Gastroesophageal sphincter (tissue), 4 donors: ENCODE data around the gene CLEC10A. TPM values are rescaled to one million over a fixed set of nuclear protein-coding genes. Genes with fewer than 3 reads are reported as not detected.
"Not testable (repeated sequence)": the region's sequence is repeated elsewhere in the genome, so short reads cannot be mapped to it uniquely, and the experiment has no call there.

Experiments
- ATAC-seq: fragments of 150-250 bp; one replicate; pipeline ENCODE4 v1.9.1; 2016; ENCODE audit warnings: mild to moderate bottlenecking, moderate library complexity
- H3K27ac ChIP-seq, 4 donors: fragments of 200-600 bp; sonication (generic) in 3 of 4; 1 replicate in 3 of 4; 2 replicates in 1 of 4; pipeline ENCODE4 v1.5.1; 2016 to 2019
- H3K27me3 ChIP-seq: fragments of 200-600 bp; sonication (generic); one replicate; pipeline ENCODE4 v1.5.1; 2019
- H3K36me3 ChIP-seq, 2 donors: fragments of 200-600 bp; sonication (generic); one replicate each; pipeline ENCODE4 v1.5.1; 2019; ENCODE audit warnings: control low read depth in 1 of 2
- H3K4me1 ChIP-seq, 3 donors: fragments of 200-600 bp; sonication (generic); 1 replicate in 2 of 3; 2 replicates in 1 of 3; pipeline ENCODE4 v1.5.1; 2016 to 2019; ENCODE audit warnings: control low read depth in 2 of 3
- H3K4me3 ChIP-seq, 2 donors: fragments of 200-600 bp; sonication (generic); one replicate each; pipeline ENCODE4 v1.5.1; 2019; ENCODE audit warnings: mild to moderate bottlenecking in 1 of 2, moderate library complexity in 1 of 2
- H3K9me3 ChIP-seq, 3 donors: fragments of 200-600 bp; sonication (generic); one replicate each; pipeline ENCODE4 v1.5.1; 2017 to 2019; ENCODE audit warnings: control low read depth in 2 of 3
- CTCF ChIP-seq, 4 experiments: fragments of 200-600 bp in 2 of 4; fragments of 450-650 bp in 2 of 4; sonication (generic) in 1 of 4; IDR thresholded peaks; one replicate each; pipeline ENCODE4 v1.5.1; 2017 to 2019; ENCODE audit warnings: antibody characterized with exemption in 4 of 4, mild to moderate bottlenecking in 2 of 4, moderate library complexity in 2 of 4
- EP300 ChIP-seq: sonication (generic); formaldehyde crosslinking; IDR thresholded peaks from one replicate; pipeline ENCODE4 v1.6.1; 2017; ENCODE audit warnings: antibody characterized with exemption, mild to moderate bottlenecking
- POLR2A ChIP-seq, 2 donors: fragments of 450-650 bp; IDR thresholded peaks; one replicate each; pipeline ENCODE4 v1.6.1; 2017; ENCODE audit warnings: antibody characterized with exemption in 2 of 2, mild to moderate bottlenecking in 2 of 2, moderate library complexity in 1 of 2
- POLR2AphosphoS5 ChIP-seq: sonication (generic); formaldehyde crosslinking; IDR thresholded peaks from one replicate; pipeline ENCODE4 v1.6.1; 2017; ENCODE audit warnings: antibody characterized with exemption
- WGBS, 2 donors: methylation state at CpG; one replicate each; pipeline ENCODE4 v1.1.5; 2018; ENCODE audit warnings: low coverage in 1 of 2; 5-methylcytosine and 5-hydroxymethylcytosine counted together
- total RNA-seq, 4 donors: library from RNA; depleted of rRNA; stranded (reverse); fragments of >200 nt; gene quantifications; one replicate each; pipeline ENCODE4 v1.1.0, GENCODE V29; 2016

CLEC10A gene
- 10 to 100 TPM in 2 of 4 donors, 1 to 10 TPM in 2; 3.8 to 25.6 (median 11.3) TPM for total RNA-seq

- 50 to 71% methylated on average over 9 to 11 of the region's 15 CpGs for WGBS, 2 donors
- no peak for TF ChIP-seq POLR2AphosphoS5
- TF ChIP-seq POLR2A (IDR thresholded peaks at IDR 0.05): no peak
- TF ChIP-seq EP300: no peak
- no peak for TF ChIP-seq CTCF (IDR thresholded peaks at IDR 0.05)
- Histone ChIP-seq H3K9me3 (no peaks in the 10 kb centered on the region), H3K4me3 (peak within 1 kb of the TSS in 1 of 2 donors; percentile 30), H3K27me3 (peaks cover 16% of the 10 kb centered on the region), H3K36me3 (no peaks in the 10 kb centered on the region), H3K27ac (peak within 1 kb of the TSS in 3 of 4 donors; percentile 37 to 43 (median 42)), H3K4me1 (peaks cover 0 to 20% (median 0%) of the 10 kb centered on the region in 3 donors)
- no peak for ATAC-seq
Observed at GRCh38 chr17:7079581-7080455, at the start of gene CLEC10A. TSS of gene CLEC10A (minus strand) at chr17:7080251. CDS start at chr17:7078812, 1,439 bp downstream.

GRCh38 chr17:7129311-7129710 is 49.3 kb upstream of the CLEC10A start:
- ATAC-seq: no peak
- Histone ChIP-seq H3K36me3 (no peaks in the 10 kb centered on the region), H3K27ac (no peak overlapping the region), H3K4me3 (no peak overlapping the region), H3K27me3 (peaks cover 69% of the 10 kb centered on the region), H3K4me1 (no peaks in the 10 kb centered on the region), H3K9me3 (no peaks in the 10 kb centered on the region)
- WGBS, 2 donors: 82 to 90% methylated on average over 5 to 6 of the region's 8 CpGs
- TF ChIP-seq POLR2A (IDR thresholded peaks at IDR 0.05) (no peak), POLR2AphosphoS5 (no peak)

- Histone ChIP-seq H3K27me3 (peaks cover 69% of the 10 kb centered on the region), H3K27ac (no peak overlapping the region), H3K9me3 (no peaks in the 10 kb centered on the region), H3K4me1 (no peaks in the 10 kb centered on the region), H3K4me3 (no peak overlapping the region), H3K36me3 (no peaks in the 10 kb centered on the region)
- no peak for ATAC-seq
- TF ChIP-seq EP300 (no peak), POLR2AphosphoS5 (no peak), CTCF (IDR thresholded peaks at IDR 0.05) (no peak), POLR2A (IDR thresholded peaks at IDR 0.05) (no peak)
- WGBS, 2 donors: 41 to 62% methylated on average over 3 to 5 of the region's 5 CpGs
Observed at GRCh38 chr17:7128160-7128559, 48.1 kb upstream of the CLEC10A start.

- peaks cover 65% of the 10 kb centered on the region for H3K27me3 ChIP-seq
- 92% methylated on average over 3 of the region's 5 CpGs; no CpG with 5 or more reads in 1 of the 2 donors for WGBS, 2 donors
Observed at GRCh38 chr17:7127501-7127900, 47.5 kb upstream of the CLEC10A start.

GRCh38 chr17:7126386-7126785 is 46.3 kb upstream of the CLEC10A start:
- H3K9me3 ChIP-seq, H3K4me1 ChIP-seq, H3K27ac ChIP-seq, H3K4me3 ChIP-seq, ATAC-seq, H3K36me3 ChIP-seq: not testable (repeated sequence)
- 73 to 100% methylated on average over 2 to 8 of the region's 12 CpGs for WGBS, 2 donors
- peaks cover 56% of the 10 kb centered on the region for H3K27me3 ChIP-seq

More at GRCh38 chr17:7127501-7127900, 47.5 kb upstream of the CLEC10A start:
- not testable (repeated sequence) for H3K36me3 ChIP-seq, H3K9me3 ChIP-seq, H3K4me1 ChIP-seq, H3K27ac ChIP-seq, ATAC-seq, H3K4me3 ChIP-seq

GRCh38 chr17:7124923-7125322 is 44.9 kb upstream of the CLEC10A start:
- 75 to 88% methylated on average over 5 of the region's 5 CpGs for WGBS, 2 donors
- no peak for ATAC-seq

GRCh38 chr17:7123844-7124243 is 43.8 kb upstream of the CLEC10A start:
- Histone ChIP-seq H3K4me1 (peaks cover 0 to 9% (median 0%) of the 10 kb centered on the region in 3 donors), H3K27me3 (peaks cover 52% of the 10 kb centered on the region), H3K27ac (no peak overlapping the region), H3K4me3 (no peak overlapping the region), H3K9me3 (no peaks in the 10 kb centered on the region), H3K36me3 (no peaks in the 10 kb centered on the region)
- 76 to 87% methylated on average over 3 to 4 of the region's 4 CpGs for WGBS, 2 donors
- TF ChIP-seq POLR2AphosphoS5: no peak
- no peak for ATAC-seq

More at GRCh38 chr17:7124923-7125322, 44.9 kb upstream of the CLEC10A start:
- peaks cover 0 to 9% (median 0%) of the 10 kb centered on the region in 3 donors for H3K4me1 ChIP-seq
- H3K9me3 ChIP-seq: no peaks in the 10 kb centered on the region
- peaks cover 52% of the 10 kb centered on the region for H3K27me3 ChIP-seq
- no peak overlapping the region for H3K27ac ChIP-seq
- H3K4me3 ChIP-seq: no peak overlapping the region
- TF ChIP-seq POLR2AphosphoS5: no peak
- no peaks in the 10 kb centered on the region for H3K36me3 ChIP-seq
